GM23248 (cell line): ENCODE measurements around the gene PLEKHA4.

ENCODE experiments used
- EZH2 ChIP-seq: fragments of 200-600 bp; sonication (generic); IDR thresholded peaks from 2 replicates; pipeline ENCODE4 v1.6.1; 2018; ENCODE audit warnings: antibody characterized with exemption, mild to moderate bottlenecking; ENCODE audit not compliant: insufficient read depth, poor library complexity, severe bottlenecking
- EZH2phosphoT487 ChIP-seq: fragments of 200-600 bp; sonication (generic); IDR thresholded peaks from 2 replicates; pipeline ENCODE4 v1.6.1; 2018; ENCODE audit warnings: antibody characterized with exemption, moderate library complexity, mild to moderate bottlenecking, low read depth; ENCODE audit not compliant: insufficient read depth

GRCh38 chr19:48879025-48879637 lies 10.7 kb upstream of the PLEKHA4 start:
- TF ChIP-seq EZH2 (no peak), EZH2phosphoT487 (no peak)
